Measurements from ENCODE around the gene DOCK4. TPM values are rescaled to one million over a fixed set of nuclear protein-coding genes. Genes with fewer than 3 reads are reported as not detected.

Gene DOCK4
- total RNA-seq, 1 experiment from 2014 or later: 31.4 TPM

GRCh38 chr7:112174192-112174591, 32.0 kb downstream of the DOCK4 start:
- Mint-ChIP-seq H3K27ac (ENCODE audit: low read depth, unreplicated experiment) (no peak overlapping the region), H3K4me1 (ENCODE audit: insufficient read depth, unreplicated experiment) (peaks cover 5% of the 10 kb centered on the region), H3K9me3 (ENCODE audit: unreplicated experiment) (no peaks in the 10 kb centered on the region), H3K36me3 (ENCODE audit: insufficient read depth, unreplicated experiment) (no peaks in the 10 kb centered on the region), H3K4me3 (ENCODE audit: unreplicated experiment) (no peak overlapping the region), H3K27me3 (ENCODE audit: insufficient read depth, unreplicated experiment) (no peaks in the 10 kb centered on the region)
- no TSS peak for BruUV-seq (replicated peaks)
- DNase-seq (ENCODE audit: unreplicated experiment): no peak
- ChIA-PET CTCF (interaction anchor here (0.6 kb wide), 2 partner anchors 25 to 1448 kb away, joined by 3 to 7 read pairs; no protein-coding TSS in a partner anchor), POLR2A (no interaction called here)
- intact Hi-C loops (cut with micrococcal nuclease): no loop called here
- TF ChIP-seq, protein P1, sequence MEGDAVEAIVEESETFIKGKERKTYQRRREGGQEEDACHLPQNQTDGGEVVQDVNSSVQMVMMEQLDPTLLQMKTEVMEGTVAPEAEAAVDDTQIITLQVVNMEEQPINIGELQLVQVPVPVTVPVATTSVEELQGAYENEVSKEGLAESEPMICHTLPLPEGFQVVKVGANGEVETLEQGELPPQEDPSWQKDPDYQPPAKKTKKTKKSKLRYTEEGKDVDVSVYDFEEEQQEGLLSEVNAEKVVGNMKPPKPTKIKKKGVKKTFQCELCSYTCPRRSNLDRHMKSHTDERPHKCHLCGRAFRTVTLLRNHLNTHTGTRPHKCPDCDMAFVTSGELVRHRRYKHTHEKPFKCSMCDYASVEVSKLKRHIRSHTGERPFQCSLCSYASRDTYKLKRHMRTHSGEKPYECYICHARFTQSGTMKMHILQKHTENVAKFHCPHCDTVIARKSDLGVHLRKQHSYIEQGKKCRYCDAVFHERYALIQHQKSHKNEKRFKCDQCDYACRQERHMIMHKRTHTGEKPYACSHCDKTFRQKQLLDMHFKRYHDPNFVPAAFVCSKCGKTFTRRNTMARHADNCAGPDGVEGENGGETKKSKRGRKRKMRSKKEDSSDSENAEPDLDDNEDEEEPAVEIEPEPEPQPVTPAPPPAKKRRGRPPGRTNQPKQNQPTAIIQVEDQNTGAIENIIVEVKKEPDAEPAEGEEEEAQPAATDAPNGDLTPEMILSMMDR (IDR thresholded peaks at IDR 0.05; ENCODE audit: unreplicated experiment): no peak

- Mint-ChIP-seq H3K4me1 (ENCODE audit: insufficient read depth, unreplicated experiment) (peaks cover 5% of the 10 kb centered on the region), H3K27me3 (ENCODE audit: insufficient read depth, unreplicated experiment) (no peaks in the 10 kb centered on the region), H3K36me3 (ENCODE audit: insufficient read depth, unreplicated experiment) (no peaks in the 10 kb centered on the region), H3K4me3 (ENCODE audit: unreplicated experiment) (no peak overlapping the region), H3K27ac (ENCODE audit: low read depth, unreplicated experiment) (no peak overlapping the region), H3K9me3 (ENCODE audit: unreplicated experiment) (no peaks in the 10 kb centered on the region)
- TF ChIP-seq, protein P1 (IDR thresholded peaks at IDR 0.05; ENCODE audit: unreplicated experiment): no peak
- no TSS peak for BruUV-seq (replicated peaks)
- intact Hi-C loops (cut with micrococcal nuclease): no loop called here
- DNase-seq (ENCODE audit: unreplicated experiment): no peak
- ChIA-PET CTCF (no interaction called here), POLR2A (no interaction called here)
Measured at GRCh38 chr7:112173568-112173905, 32.7 kb downstream of the DOCK4 start.

DNA sequence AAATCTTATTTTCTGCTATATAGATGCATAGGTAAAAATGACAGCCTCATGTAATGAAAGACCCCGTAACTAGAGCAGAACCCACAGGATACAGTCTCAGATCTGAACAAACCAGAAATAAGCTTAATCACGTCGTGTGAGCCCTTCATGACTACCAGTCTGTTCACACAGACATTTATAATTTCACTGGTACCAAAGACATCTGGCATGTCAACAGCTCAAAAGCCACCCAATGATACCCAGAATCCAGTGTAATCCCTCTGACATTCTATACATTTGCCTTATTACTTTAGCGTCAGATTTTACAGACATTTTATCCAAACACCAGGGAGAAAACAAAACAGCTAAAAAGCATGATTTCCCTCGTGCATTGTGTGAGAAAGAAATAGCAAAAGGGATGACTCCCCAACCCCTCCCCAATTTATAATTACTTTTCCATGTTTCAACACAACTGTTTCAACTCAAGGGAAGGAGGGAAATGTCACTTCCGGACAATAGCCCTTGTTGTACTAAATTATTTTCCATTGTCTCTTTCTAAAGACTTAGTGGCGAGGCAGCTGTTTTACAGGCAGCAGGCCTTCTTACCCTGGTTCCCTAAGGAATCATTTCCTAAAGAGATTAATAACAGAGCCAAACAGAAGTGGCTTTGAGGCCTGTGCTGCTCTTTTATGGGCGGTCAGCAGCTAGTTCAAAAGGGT, 33.2 kb downstream of the DOCK4 start:
- no peak for DNase-seq (ENCODE audit: unreplicated experiment)
- Mint-ChIP-seq H3K4me3 (ENCODE audit: unreplicated experiment) (no peak overlapping the region), H3K9me3 (ENCODE audit: unreplicated experiment) (no peaks in the 10 kb centered on the region), H3K4me1 (ENCODE audit: insufficient read depth, unreplicated experiment) (peaks cover 5% of the 10 kb centered on the region), H3K36me3 (ENCODE audit: insufficient read depth, unreplicated experiment) (no peaks in the 10 kb centered on the region), H3K27me3 (ENCODE audit: insufficient read depth, unreplicated experiment) (no peaks in the 10 kb centered on the region), H3K27ac (ENCODE audit: low read depth, unreplicated experiment) (no peak overlapping the region)
- BruUV-seq (replicated peaks): no TSS peak
- TF ChIP-seq, protein P1 (IDR thresholded peaks at IDR 0.05; ENCODE audit: unreplicated experiment): no peak
- intact Hi-C loops (cut with micrococcal nuclease): no loop called here
- ChIA-PET CTCF (no interaction called here), POLR2A (no interaction called here)

DNA sequence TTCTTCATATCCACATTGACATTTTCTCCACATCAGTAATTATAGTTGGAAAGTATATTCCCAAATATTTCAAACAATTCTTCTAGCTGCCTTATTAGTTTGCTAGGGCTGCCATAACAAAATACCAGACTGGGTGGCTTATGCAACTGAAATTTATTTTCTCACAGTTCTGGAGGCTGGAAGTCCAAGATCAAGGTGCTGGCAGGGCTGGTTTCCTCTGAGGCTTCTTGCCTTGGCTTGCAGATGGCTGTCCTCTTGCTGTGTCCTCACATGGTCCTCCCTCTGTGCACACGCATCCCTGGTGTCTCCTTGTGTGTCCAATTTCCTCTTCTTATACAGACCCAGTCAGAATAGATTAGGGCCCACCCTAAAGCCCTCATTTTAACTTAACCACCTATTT, 34.5 kb downstream of the DOCK4 start:
- no peak overlapping the region for H3K27ac Mint-ChIP-seq (ENCODE audit: low read depth, unreplicated experiment)
- no peak overlapping the region for H3K4me3 Mint-ChIP-seq (ENCODE audit: unreplicated experiment)
- peaks cover 5% of the 10 kb centered on the region for H3K4me1 Mint-ChIP-seq (ENCODE audit: insufficient read depth, unreplicated experiment)
- H3K36me3 Mint-ChIP-seq (ENCODE audit: insufficient read depth, unreplicated experiment): no peaks in the 10 kb centered on the region
- TF ChIP-seq, protein P1 (IDR thresholded peaks at IDR 0.05; ENCODE audit: unreplicated experiment): no peak
- ChIA-PET CTCF (no interaction called here), POLR2A (no interaction called here)
- DNase-seq (ENCODE audit: unreplicated experiment): no peak
- intact Hi-C loops (cut with micrococcal nuclease): no loop called here
- no peaks in the 10 kb centered on the region for H3K9me3 Mint-ChIP-seq (ENCODE audit: unreplicated experiment)
- H3K27me3 Mint-ChIP-seq (ENCODE audit: insufficient read depth, unreplicated experiment): no peaks in the 10 kb centered on the region
- no TSS peak for BruUV-seq (replicated peaks)

Data from MCF 10A (cell line).